Measurements from ENCODE around the gene ZSWIM9. TPM values are rescaled to one million over a fixed set of nuclear protein-coding genes. Genes with fewer than 3 reads are reported as not detected.
"Not testable (repeated sequence)": the region's sequence is repeated elsewhere in the genome, so short reads cannot be mapped to it uniquely, and the experiment has no call there.

ZSWIM9 gene
- total RNA-seq, 1 donor from 2014 or later, result 4.9 TPM

- DNase-seq, result no peak
Measured at GRCh38 chr19:48218997-48219396, 48.5 kb downstream of the ZSWIM9 start.

- not testable (repeated sequence) for DNase-seq
Measured at GRCh38 chr19:48220784-48221183, 50.3 kb downstream of the ZSWIM9 start.

- no peak for DNase-seq
Measured at GRCh38 chr19:48221628-48222027, 51.1 kb downstream of the ZSWIM9 start.

- no peak for DNase-seq
Measured at GRCh38 chr19:48230555-48231129, 60.2 kb downstream of the ZSWIM9 start.

GRCh38 chr19:48237057-48237456 lies 66.6 kb downstream of the ZSWIM9 start:
- no peak for DNase-seq

GRCh38 chr19:48239120-48239519 lies 68.6 kb downstream of the ZSWIM9 start:
- no peak for DNase-seq

GRCh38 chr19:48239582-48240141 lies 69.2 kb downstream of the ZSWIM9 start:
- DNase-seq, result no peak

GRCh38 chr19:48241771-48242170 lies 71.3 kb downstream of the ZSWIM9 start:
- not testable (repeated sequence) for DNase-seq

GRCh38 chr19:48244281-48244680 lies 73.8 kb downstream of the ZSWIM9 start:
- no peak for DNase-seq

GRCh38 chr19:48246101-48246500 lies 75.6 kb downstream of the ZSWIM9 start:
- no peak for DNase-seq

GRCh38 chr19:48247212-48247611 lies 76.7 kb downstream of the ZSWIM9 start:
- DNase-seq, result no peak

Other genes with a start within 250 kb of the ZSWIM9 start
- gene BSPH1, start 178.5 kb upstream of the ZSWIM9 start, total RNA-seq, result not detected
- gene ELSPBP1, start 176.0 kb upstream of the ZSWIM9 start, total RNA-seq, result not detected
- gene CABP5, start 126.6 kb upstream of the ZSWIM9 start, total RNA-seq, result not detected
- 32.3 TPM for gene PLA2G4C, start 59.9 kb upstream of the ZSWIM9 start, total RNA-seq
- 21.2 TPM for gene LIG1, start 336 bp upstream of the ZSWIM9 start, total RNA-seq
- gene CARD8, start 85.2 kb downstream of the ZSWIM9 start, total RNA-seq, result 47.2 TPM
- gene ZNF114, start 99.4 kb downstream of the ZSWIM9 start, total RNA-seq, result 2.3 TPM
- 27.2 TPM for gene EMP3, start 154.9 kb downstream of the ZSWIM9 start, total RNA-seq
- gene TMEM143, start 193.3 kb downstream of the ZSWIM9 start, total RNA-seq, result 14.4 TPM
- not detected for gene SYNGR4, start 193.7 kb downstream of the ZSWIM9 start, total RNA-seq
- 54.1 TPM for gene KDELR1, start 220.9 kb downstream of the ZSWIM9 start, total RNA-seq
- gene GRIN2D, start 223.0 kb downstream of the ZSWIM9 start, total RNA-seq, result 0.41 TPM